HG03045 (cell line): ENCODE data around the gene HNRNPLL.
"Not testable (repeated sequence)": the region's sequence is repeated elsewhere in the genome, so short reads cannot be mapped to it uniquely, and the experiment has no call there.

Experiments
- ATAC-seq: cut with Tn5 transposase; IDR thresholded peaks from one replicate; pipeline ENCODE4 v1.9.1; 2021; ENCODE audit warnings: mild to moderate bottlenecking, moderate library complexity; ENCODE audit not compliant: unreplicated experiment

Gene HNRNPLL

DNA sequence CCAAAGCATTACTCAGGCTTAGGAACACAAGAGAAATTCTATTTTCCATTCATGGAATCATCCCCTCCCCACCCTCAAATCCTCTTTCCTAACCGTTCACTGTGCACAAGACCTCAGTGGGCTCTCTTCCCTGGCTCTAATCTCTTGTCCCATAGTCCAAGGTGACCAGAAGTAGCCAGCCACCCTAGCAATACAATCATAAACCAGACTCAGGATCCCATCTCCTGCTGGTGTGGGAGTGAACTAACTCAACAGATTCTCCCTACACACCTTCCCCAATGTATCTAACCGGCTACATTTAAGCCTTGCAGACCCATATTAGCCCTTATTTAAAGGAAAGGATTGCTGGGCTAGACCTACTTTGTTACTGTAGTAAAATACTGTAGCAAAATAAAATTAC, 45.5 kb downstream of the HNRNPLL start:
- no peak for ATAC-seq

DNA sequence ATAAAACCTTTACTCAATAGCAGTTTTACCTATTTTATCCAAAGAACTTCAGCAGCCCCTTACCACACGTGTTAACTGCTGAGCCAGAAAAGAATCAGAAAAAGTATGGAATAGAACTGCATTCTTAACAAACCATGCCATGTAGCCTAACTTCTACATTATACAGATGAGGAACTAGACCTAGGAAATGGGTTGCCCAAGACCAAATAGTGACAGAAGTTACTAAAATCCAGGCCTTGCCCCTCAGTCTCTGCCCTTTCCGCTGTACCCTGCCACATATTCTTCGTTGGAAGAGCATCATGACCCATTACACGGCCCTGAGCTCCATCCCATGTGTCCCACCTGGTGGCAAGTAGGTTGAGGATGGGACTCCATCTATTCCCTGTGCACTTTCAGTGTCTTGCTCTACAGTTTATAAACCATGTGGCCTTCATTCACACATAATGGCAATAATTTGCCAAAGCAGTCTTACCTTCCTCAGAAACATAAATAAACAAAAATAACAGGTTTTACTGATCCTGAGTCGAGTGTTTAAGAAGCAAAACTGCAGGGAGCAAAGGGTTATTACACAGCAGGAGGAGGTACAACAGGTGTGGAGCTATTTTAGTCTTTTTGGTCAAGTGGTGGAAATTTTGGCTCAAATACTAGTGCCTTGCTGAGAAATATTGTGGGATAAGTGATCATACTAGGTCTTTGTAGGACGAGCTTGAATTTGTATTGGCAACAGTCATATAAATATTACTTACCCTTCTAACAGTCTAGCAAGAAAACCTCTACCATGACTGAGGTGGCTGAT, 46.5 kb downstream of the HNRNPLL start:
- ATAC-seq = no peak

DNA sequence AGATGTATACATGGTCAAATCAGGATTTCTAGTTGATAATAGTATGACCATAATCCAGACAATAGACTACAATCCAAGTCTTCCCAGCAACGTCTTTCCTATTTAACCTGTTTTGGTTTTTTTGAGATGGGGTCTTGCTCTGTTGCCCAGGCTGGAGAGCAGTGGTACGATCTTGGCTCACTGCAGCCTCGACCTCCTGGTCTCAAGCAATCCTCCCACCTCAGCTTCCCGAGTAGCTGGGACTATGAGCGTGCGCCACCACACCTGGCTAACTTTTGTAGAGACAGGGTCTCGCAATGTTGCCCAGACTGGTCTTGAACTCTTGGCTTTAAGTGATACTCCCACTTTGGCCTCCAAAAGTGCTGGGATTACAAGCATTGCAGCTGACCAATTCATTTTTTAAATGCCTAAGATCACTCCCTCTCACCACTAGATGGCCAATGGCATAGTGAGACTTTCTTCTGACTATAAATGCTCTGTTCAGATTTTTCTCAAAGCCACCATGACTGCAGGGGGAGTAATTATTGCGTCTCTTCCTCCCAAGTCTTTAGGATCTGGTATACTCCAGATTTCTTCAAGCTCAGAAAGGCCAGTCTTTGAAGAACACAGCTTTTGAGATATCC, 47.6 kb downstream of the HNRNPLL start:
- ATAC-seq = no peak

- no peak for ATAC-seq
These were observed 49.2 kb downstream of the HNRNPLL start for GRCh38 chr2:38553554-38553953.

DNA sequence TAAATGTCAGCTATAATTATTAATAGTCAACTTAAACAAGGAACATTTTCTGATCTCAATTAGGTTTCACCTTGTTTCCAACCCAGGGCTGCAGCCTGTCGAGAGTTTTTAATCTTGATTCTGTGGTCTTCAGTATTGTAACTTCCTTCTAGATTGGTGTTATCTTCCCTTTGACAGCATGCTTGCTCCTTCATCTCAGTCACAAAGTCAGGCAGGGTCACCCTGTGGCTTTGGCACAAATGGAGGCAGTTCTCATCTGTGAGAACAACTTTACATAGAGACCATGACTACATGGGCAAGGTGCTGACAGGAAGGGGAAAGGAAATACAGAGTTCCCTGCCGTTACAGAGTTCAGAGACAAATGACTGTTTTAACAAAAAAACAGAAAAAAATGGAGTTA, 50.5 kb downstream of the HNRNPLL start:
- ATAC-seq = no peak

DNA sequence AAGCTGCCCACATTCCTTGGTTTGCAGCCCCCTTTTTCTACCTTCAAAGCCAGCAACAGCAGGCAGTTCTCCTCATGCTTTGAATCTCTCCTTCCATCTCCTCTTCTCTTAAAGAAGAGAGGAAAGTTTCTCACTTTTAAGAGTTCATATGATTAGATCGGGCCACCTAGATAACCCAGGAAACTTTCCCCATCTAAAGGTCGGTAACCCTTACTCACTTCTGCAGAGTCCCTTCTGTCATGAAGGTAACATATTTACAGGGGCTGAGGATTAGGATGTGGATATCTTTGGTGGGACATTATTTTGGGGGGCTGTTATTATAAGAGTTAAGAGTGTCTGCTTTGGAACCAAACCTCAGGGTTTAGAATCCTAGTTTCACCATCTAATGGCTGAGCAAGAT, 51.0 kb downstream of the HNRNPLL start:
- ATAC-seq = no peak

- ATAC-seq = no peak
These were observed 51.6 kb downstream of the HNRNPLL start for GRCh38 chr2:38551171-38551570.

- ATAC-seq = no peak
These were observed 52.9 kb downstream of the HNRNPLL start for GRCh38 chr2:38549851-38550250.

DNA sequence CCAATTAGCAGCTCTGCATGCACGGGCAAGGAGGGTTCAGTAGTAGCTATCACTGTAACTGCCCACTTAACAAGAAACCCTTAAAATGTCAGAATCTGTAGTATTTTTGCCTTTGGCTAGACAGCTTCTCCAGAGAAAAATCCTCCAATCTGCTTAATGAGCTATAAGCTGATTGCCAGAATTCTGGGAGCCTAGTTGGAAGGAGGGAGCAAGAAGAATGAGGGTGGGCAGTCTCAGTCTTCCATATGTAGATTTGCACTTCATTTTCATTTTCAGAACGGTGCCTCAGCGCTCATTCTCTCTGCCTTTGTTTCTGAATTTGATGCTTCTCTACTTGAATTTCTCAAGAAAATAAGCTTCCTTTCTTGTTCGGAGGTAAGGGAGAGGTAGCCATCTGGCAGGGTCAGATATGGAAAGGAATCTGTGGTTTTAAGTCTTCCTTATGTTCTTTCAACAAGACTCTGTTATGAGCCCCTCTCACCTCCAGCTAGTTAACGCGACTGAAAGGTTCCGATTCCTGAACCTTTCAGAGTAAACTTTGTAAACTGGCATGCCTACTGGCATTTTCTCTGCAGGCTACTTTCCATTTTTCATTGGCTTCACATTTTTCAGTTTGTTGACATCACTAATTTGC, 53.5 kb downstream of the HNRNPLL start:
- no peak for ATAC-seq

GRCh38 chr2:38547791-38548190, 54.9 kb downstream of the HNRNPLL start:
- no peak for ATAC-seq

DNA sequence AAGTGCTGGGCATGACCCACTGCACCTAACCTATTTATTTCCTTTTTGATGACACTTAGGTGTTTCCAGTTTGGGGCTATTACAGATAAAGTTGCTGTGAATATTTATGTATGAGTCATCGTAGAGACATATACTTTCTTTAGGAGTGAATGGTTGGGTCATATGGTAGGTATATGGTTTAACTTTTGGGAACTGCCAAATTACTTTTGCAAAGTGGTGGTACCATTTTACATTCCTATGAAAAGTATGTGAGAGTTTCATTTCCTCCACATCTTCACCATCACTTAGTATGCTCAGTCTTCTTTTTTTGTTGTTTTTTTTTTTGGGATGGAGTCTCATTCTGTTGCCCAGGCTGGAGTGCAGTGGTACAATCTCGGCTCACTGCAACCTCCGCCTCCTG, 56.1 kb downstream of the HNRNPLL start:
- ATAC-seq = no peak

GRCh38 chr2:38546064-38546463, 56.7 kb downstream of the HNRNPLL start:
- ATAC-seq = no peak

DNA sequence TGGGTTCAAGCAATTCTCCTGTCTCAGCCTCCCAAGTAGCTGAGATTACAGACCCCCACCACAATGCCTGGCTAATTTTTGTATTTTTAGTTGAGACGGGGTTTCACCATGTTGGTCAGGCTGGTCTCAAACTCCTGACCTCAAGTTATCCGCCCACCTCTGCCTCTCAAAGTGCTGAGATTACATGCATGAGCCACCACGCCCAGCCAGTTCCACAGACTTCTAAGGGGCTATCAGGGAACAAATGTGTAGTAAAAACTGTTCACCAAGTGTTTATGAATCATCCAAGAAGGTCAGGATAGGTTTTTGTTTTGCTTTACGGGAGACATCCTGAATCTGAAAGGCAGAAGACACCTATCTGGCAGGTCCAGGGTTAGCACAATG, 60.5 kb downstream of the HNRNPLL start:
- ATAC-seq = not testable (repeated sequence)

GRCh38 chr2:38540580-38541286, 62.0 kb downstream of the HNRNPLL start:
- no peak for ATAC-seq

DNA sequence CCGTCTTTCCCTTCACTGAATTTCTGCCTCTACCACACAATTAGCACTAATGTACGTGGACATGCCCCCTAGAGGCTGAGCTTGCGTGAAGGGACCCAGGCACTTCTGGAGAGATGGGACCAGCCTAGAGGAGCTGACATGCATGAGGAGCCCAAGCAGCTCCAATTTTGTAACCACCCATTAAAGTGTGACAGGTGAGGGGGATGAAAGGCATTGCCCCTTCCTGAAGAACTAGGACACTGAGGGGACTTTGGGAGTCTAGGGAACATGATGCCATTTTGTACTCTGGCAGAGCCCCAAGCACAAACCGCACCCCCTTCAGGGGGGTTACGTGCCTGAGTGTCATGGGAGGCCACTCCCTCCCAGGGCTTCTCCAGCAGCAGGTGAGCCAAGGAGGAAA, 63.6 kb downstream of the HNRNPLL start:
- no peak for ATAC-seq

- ATAC-seq = no peak
These were observed 64.7 kb downstream of the HNRNPLL start for GRCh38 chr2:38537937-38538525.

DNA sequence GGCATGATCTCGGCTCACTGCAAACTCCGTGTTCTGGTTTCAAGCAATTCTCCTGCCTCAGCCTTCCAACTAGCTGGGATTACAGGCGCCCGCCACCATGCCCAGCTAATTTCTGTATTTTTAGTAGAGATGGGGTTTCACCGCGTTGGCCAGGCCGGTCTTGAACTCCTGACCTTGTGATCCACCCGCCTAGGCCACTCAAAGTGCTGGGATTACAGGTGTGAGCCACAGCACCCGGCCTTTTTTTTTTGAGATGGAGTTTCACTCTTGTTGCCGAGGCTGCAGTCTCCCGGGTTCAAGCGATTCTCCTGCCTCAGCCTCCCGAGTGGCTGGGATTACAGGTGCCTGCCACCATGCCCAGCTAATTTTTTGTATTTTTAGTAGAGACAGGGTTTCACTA, 65.4 kb downstream of the HNRNPLL start:
- not testable (repeated sequence) for ATAC-seq

- peak; percentile 48 for ATAC-seq
These were observed 66.8 kb downstream of the HNRNPLL start for GRCh38 chr2:38535744-38536506.

DNA sequence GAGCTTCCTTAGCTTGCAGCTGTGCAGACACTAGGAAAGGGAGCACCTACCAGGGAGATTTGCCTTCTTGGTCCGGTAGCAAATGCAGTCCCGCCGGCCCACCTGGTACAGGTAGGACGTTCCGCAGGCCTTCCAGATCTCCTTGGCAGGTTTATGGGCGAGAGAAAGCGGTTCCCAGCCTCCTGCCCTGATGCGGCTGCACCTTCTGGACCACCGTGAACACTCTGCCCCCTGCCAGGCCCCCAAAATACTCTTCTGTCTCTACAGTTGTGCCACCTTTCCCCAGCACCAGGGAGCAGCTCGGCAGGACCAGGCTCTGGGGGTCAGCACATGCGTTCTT, 67.4 kb downstream of the HNRNPLL start:
- ATAC-seq = no peak

DNA sequence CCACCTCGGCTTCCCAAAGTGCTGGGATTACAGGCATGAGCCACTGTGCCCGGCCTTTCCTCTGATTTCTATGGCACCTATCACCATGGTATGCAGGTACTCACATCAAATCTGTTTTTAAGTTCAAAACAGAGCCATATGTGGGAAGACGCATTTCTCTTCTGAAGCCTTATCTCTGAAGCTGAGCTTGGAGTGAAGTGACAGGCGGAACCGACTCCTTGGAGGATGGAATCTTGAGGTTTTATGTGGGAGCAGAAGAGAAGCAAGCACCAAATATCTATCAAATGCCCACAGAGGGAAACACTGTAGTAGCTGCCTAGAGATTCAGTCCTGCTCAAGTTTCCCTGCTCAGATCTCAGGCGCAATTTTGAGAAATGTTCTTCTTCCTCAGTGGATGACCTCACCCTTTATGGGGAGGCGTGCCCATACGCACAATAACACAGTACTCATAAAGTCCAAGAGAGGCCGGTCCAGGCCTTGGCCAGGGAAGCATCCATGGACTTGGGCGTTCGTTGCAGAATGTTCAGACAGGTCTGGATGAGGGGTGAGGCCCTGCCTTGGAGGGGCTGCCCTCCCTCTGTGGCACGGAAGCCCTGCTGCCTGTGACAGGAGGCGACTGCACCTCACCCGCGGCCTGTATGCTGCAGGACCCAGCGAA, 67.9 kb downstream of the HNRNPLL start:
- no peak for ATAC-seq
